DND-41 (cell line): ENCODE results near the gene PIK3CD.

Source experiments
- EZH2 ChIP-seq: IDR thresholded peaks from 3 replicates; pipeline ENCODE4 v1.6.1; 2012; ENCODE audit warnings: borderline replicate concordance, low read depth, mild to moderate bottlenecking, moderate library complexity, low read length, inconsistent platforms; ENCODE audit not compliant: severe bottlenecking
- TF ChIP-seq, protein P1 (sequence below): IDR thresholded peaks from 2 replicates; pipeline ENCODE4 v1.5.1; 2012; ENCODE audit warnings: borderline replicate concordance, low read length, moderate library complexity, mild to moderate bottlenecking; ENCODE audit not compliant: poor library complexity, severe bottlenecking; ENCODE audit errors: extremely low read depth

DNA sequence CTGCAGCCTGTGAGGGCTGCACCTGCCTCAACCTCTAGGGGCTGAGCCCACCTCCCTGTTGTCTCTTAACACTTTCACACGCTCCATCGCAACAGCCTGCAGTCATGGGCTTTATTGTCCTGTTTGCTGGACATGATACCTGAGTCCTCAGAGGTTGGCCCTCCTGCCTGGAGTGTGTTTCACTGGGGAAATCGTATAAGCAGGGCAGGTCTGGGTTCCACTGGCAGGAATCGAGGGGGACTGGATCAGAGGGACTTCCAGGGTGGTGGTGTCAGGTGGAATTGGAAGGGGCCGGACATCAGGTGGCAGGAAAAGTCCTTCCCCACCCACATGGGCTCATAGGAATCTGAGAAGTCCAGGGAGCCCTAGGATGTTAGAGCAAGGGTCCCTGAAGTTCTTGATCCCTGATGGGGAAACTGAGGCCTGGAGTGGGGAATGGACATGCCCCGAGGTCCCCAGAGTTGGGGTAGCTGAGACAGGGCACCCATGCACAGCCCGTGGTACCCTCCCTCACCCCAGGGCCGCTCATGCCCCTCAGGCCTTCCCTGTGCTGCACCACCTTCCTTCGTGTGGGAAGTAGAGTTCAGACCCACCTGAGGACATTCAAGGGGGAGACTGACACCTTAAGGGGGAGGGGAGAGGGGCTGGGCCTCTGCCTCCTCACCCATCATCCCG lies 66.6 kb downstream of the PIK3CD start:
- TF ChIP-seq, protein P1, sequence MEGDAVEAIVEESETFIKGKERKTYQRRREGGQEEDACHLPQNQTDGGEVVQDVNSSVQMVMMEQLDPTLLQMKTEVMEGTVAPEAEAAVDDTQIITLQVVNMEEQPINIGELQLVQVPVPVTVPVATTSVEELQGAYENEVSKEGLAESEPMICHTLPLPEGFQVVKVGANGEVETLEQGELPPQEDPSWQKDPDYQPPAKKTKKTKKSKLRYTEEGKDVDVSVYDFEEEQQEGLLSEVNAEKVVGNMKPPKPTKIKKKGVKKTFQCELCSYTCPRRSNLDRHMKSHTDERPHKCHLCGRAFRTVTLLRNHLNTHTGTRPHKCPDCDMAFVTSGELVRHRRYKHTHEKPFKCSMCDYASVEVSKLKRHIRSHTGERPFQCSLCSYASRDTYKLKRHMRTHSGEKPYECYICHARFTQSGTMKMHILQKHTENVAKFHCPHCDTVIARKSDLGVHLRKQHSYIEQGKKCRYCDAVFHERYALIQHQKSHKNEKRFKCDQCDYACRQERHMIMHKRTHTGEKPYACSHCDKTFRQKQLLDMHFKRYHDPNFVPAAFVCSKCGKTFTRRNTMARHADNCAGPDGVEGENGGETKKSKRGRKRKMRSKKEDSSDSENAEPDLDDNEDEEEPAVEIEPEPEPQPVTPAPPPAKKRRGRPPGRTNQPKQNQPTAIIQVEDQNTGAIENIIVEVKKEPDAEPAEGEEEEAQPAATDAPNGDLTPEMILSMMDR, result peak; percentile 54
- TF ChIP-seq EZH2, result no peak
